ENCODE measurements around the gene TRAPPC2L. TPM values are rescaled to one million over a fixed set of nuclear protein-coding genes. Genes with fewer than 3 reads are reported as not detected.

TRAPPC2L gene
- total RNA-seq, 1 donor from 2014 or later, result 50.1 TPM

GRCh38 chr16:88909431-88910210 is 52.7 kb downstream of the TRAPPC2L start:
- no peak for DNase-seq (ENCODE audit: low read depth)
- H3K27me3 ChIP-seq (ENCODE audit: control insufficient read depth, insufficient read depth, low read length), result peaks cover 28% of the 10 kb centered on the region
- no peaks in the 10 kb centered on the region for H3K36me3 ChIP-seq (ENCODE audit: control insufficient read depth, insufficient read depth, low read length)
- no peak for TF ChIP-seq CTCF (IDR thresholded peaks at IDR 0.05; ENCODE audit: insufficient read depth, low read length, poor library complexity, severe bottlenecking)
- no peak overlapping the region for H3K4me3 ChIP-seq (ENCODE audit: low read depth, low read length)

GRCh38 chr16:88910284-88911135 is 53.6 kb downstream of the TRAPPC2L start:
- Histone ChIP-seq H3K4me3 (ENCODE audit: low read depth, low read length) (no peak overlapping the region), H3K27me3 (ENCODE audit: control insufficient read depth, insufficient read depth, low read length) (peaks cover 28% of the 10 kb centered on the region), H3K36me3 (ENCODE audit: control insufficient read depth, insufficient read depth, low read length) (no peaks in the 10 kb centered on the region)
- no peak for DNase-seq (ENCODE audit: low read depth)
- no peak for TF ChIP-seq CTCF (IDR thresholded peaks at IDR 0.05; ENCODE audit: insufficient read depth, low read length, poor library complexity, severe bottlenecking)

GRCh38 chr16:88911136-88911945 is 54.4 kb downstream of the TRAPPC2L start:
- no peak overlapping the region for H3K4me3 ChIP-seq (ENCODE audit: low read depth, low read length)
- no peak for DNase-seq (ENCODE audit: low read depth)

GRCh38 chr16:88911946-88912310 is 55.0 kb downstream of the TRAPPC2L start:
- no peak for DNase-seq (ENCODE audit: low read depth)
- Histone ChIP-seq H3K4me3 (ENCODE audit: low read depth, low read length) (no peak overlapping the region), H3K27me3 (ENCODE audit: control insufficient read depth, insufficient read depth, low read length) (peaks cover 32% of the 10 kb centered on the region), H3K36me3 (ENCODE audit: control insufficient read depth, insufficient read depth, low read length) (no peaks in the 10 kb centered on the region)
- TF ChIP-seq CTCF (IDR thresholded peaks at IDR 0.05; ENCODE audit: insufficient read depth, low read length, poor library complexity, severe bottlenecking), result no peak

More at GRCh38 chr16:88911136-88911945, 54.4 kb downstream of the TRAPPC2L start:
- peaks cover 30% of the 10 kb centered on the region for H3K27me3 ChIP-seq (ENCODE audit: control insufficient read depth, insufficient read depth, low read length)
- H3K36me3 ChIP-seq (ENCODE audit: control insufficient read depth, insufficient read depth, low read length), result no peaks in the 10 kb centered on the region
- TF ChIP-seq CTCF (IDR thresholded peaks at IDR 0.05; ENCODE audit: insufficient read depth, low read length, poor library complexity, severe bottlenecking), result no peak

Other genes with a start within 250 kb of the TRAPPC2L start
- 0.29 and 1.4 TPM in 2 replicates for gene IL17C, start 218.6 kb upstream of the TRAPPC2L start, total RNA-seq
- gene CYBA, start 206.1 kb upstream of the TRAPPC2L start, total RNA-seq, result 734 and 1,005 TPM in 2 replicates
- gene MVD, start 194.0 kb upstream of the TRAPPC2L start, total RNA-seq, result 102 TPM in 2 replicates
- 0.82 and 1.1 TPM in 2 replicates for gene SNAI3, start 170.6 kb upstream of the TRAPPC2L start, total RNA-seq
- 30.3 and 33.0 TPM in 2 replicates for gene RNF166, start 150.7 kb upstream of the TRAPPC2L start, total RNA-seq
- 12.8 and 17.1 TPM in 2 replicates for gene CTU2, start 150.6 kb upstream of the TRAPPC2L start, total RNA-seq
- gene PIEZO1, start 71.9 kb upstream of the TRAPPC2L start, total RNA-seq, result 309 and 349 TPM in 2 replicates
- gene CDT1, start 53.3 kb upstream of the TRAPPC2L start, total RNA-seq, result 11.3 and 14.5 TPM in 2 replicates
- 204 and 218 TPM in 2 replicates for gene APRT, start 45.2 kb upstream of the TRAPPC2L start, total RNA-seq
- 23.6 and 30.4 TPM in 2 replicates for gene GALNS, start 180 bp upstream of the TRAPPC2L start, total RNA-seq
- gene PABPN1L, start 9.5 kb downstream of the TRAPPC2L start, total RNA-seq, result not detected in 2 replicates
- 0.14 and 0.63 TPM in 2 replicates for gene CBFA2T3, start 120.1 kb downstream of the TRAPPC2L start, total RNA-seq
- 36.9 and 41.3 TPM in 2 replicates for gene ACSF3, start 236.7 kb downstream of the TRAPPC2L start, total RNA-seq

Measured in kidney epithelial cell (primary cell).